Peyer's patch (tissue), 4 donors: ENCODE measurements around the gene SIK2.

Experiments used
- POLR2A ChIP-seq, 2 donors: fragments of 450-650 bp; IDR thresholded peaks; one replicate each; pipeline ENCODE4 v1.5.1; 2017; ENCODE audit warnings: antibody characterized with exemption in 2 of 2, mild to moderate bottlenecking in 2 of 2, moderate library complexity in 2 of 2
- TF ChIP-seq, protein P1 (sequence below), 6 experiments: fragments of 450-650 bp in 4 of 6; fragments of 200-600 bp in 2 of 6; sonication (generic) in 1 of 6; IDR thresholded peaks; one replicate each; pipeline ENCODE4 v1.5.1; 2017 to 2019; ENCODE audit warnings: antibody characterized with exemption in 6 of 6, mild to moderate bottlenecking in 3 of 6, moderate library complexity in 1 of 6

DNA sequence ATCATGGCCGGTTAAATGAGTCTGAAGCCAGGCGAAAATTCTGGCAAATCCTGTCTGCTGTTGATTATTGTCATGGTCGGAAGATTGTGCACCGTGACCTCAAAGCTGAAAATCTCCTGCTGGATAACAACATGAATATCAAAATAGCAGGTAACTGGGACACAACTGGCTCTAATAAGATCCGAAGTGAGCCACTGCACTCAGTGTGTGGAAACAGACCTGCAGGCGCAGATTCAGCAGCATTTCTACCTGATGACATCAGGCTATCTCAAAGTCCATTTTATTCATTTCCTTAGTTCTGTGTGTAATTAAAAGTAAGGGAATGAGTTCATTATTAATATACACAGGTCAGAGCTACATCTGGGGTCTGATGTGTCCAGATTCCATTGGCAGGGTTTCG lies 85.8 kb downstream of the SIK2 start:
- TF ChIP-seq, protein P1, sequence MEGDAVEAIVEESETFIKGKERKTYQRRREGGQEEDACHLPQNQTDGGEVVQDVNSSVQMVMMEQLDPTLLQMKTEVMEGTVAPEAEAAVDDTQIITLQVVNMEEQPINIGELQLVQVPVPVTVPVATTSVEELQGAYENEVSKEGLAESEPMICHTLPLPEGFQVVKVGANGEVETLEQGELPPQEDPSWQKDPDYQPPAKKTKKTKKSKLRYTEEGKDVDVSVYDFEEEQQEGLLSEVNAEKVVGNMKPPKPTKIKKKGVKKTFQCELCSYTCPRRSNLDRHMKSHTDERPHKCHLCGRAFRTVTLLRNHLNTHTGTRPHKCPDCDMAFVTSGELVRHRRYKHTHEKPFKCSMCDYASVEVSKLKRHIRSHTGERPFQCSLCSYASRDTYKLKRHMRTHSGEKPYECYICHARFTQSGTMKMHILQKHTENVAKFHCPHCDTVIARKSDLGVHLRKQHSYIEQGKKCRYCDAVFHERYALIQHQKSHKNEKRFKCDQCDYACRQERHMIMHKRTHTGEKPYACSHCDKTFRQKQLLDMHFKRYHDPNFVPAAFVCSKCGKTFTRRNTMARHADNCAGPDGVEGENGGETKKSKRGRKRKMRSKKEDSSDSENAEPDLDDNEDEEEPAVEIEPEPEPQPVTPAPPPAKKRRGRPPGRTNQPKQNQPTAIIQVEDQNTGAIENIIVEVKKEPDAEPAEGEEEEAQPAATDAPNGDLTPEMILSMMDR (IDR thresholded peaks at IDR 0.05): peak in 1 of 6 experiments; percentile 17
- no peak for TF ChIP-seq POLR2A (IDR thresholded peaks at IDR 0.05)
